WTC11 (cell line): Measurements from ENCODE around the gene MKNK2. TPM values are rescaled to one million over a fixed set of nuclear protein-coding genes. Genes with fewer than 3 reads are reported as not detected.

Source experiments
- ATAC-seq: fragments of 200-7000 bp; cut with Tn5 transposase; 2 replicates; pipeline ENCODE4 v1.10.0; 2021; ENCODE audit warnings: mild to moderate bottlenecking, moderate library complexity
- CTCF ChIA-PET: fragments of 300-600 bp; sonication (Branson Sonifier 250); formaldehyde crosslinking; loops from one replicate; lab custom pipeline; 2021; ENCODE audit warnings: antibody characterized with exemption; lab: Charles Lee
- POLR2A ChIA-PET: fragments of 350-600 bp; sonication (Branson Sonifier 250); formaldehyde crosslinking; loops from one replicate; lab custom pipeline; 2021; ENCODE audit warnings: antibody characterized with exemption; lab: Charles Lee
- DNase-seq: peaks from one replicate; pipeline ENCODE4 v3.0.0; 2021; ENCODE audit warnings: low spot score
- H3K27ac Mint-ChIP-seq: 2 replicates; pipeline ENCODE4 v1.8.0; 2021; ENCODE audit warnings: mixed read lengths
- H3K27me3 Mint-ChIP-seq: 2 replicates; pipeline ENCODE4 v1.8.0; 2021; ENCODE audit warnings: low read depth, mild to moderate bottlenecking, moderate library complexity, mixed read lengths
- H3K36me3 Mint-ChIP-seq: 2 replicates; pipeline ENCODE4 v1.8.0; 2021; ENCODE audit warnings: mixed read lengths
- H3K4me1 Mint-ChIP-seq: 2 replicates; pipeline ENCODE4 v1.8.0; 2022; ENCODE audit warnings: mixed read lengths
- H3K4me3 Mint-ChIP-seq: 2 replicates; pipeline ENCODE4 v1.8.0; 2021; ENCODE audit warnings: mild to moderate bottlenecking, moderate library complexity, mixed read lengths
- H3K9me3 Mint-ChIP-seq: 2 replicates; pipeline ENCODE4 v1.8.0; 2021; ENCODE audit warnings: mixed read lengths
- ARID4B ChIP-seq: sonication (generic); formaldehyde crosslinking; IDR thresholded peaks from 2 replicates; pipeline ENCODE4 v1.8.0; 2023; ENCODE audit warnings: missing genetic modification reagents, mild to moderate bottlenecking, borderline replicate concordance
- CDX4 ChIP-seq: fragments of 250-450 bp; sonication (Bioruptor Pico); IDR thresholded peaks from 2 replicates; pipeline ENCODE4 v1.9.0; 2021; ENCODE audit warnings: moderate library complexity, mild to moderate bottlenecking, inconsistent platforms, borderline replicate concordance
- E2F4 ChIP-seq: sonication (generic); formaldehyde crosslinking; IDR thresholded peaks from 2 replicates; pipeline ENCODE4 v1.8.1; 2022; ENCODE audit warnings: low read depth, mild to moderate bottlenecking, moderate library complexity, missing genetic modification reagents, borderline replicate concordance
- ESRRA ChIP-seq: sonication (generic); formaldehyde crosslinking; IDR thresholded peaks from 2 replicates; pipeline ENCODE4 v1.8.1; 2022; ENCODE audit warnings: mild to moderate bottlenecking, missing genetic modification reagents, borderline replicate concordance
- HMGXB4 ChIP-seq: sonication (generic); formaldehyde crosslinking; IDR thresholded peaks from 2 replicates; pipeline ENCODE4 v1.8.1; 2023; ENCODE audit warnings: mild to moderate bottlenecking, moderate library complexity, missing genetic modification reagents
- IRF2 ChIP-seq: sonication (generic); formaldehyde crosslinking; IDR thresholded peaks from 2 replicates; pipeline ENCODE4 v1.8.0; 2022; ENCODE audit warnings: low read depth, missing genetic modification reagents, borderline replicate concordance
- MLX ChIP-seq: sonication (generic); formaldehyde crosslinking; IDR thresholded peaks from 2 replicates; pipeline ENCODE4 v1.8.1; 2023; ENCODE audit warnings: mild to moderate bottlenecking, missing genetic modification reagents, moderate library complexity
- NFYB ChIP-seq: sonication (generic); formaldehyde crosslinking; conservative IDR thresholded peaks from 2 replicates; pipeline ENCODE4 v1.8.0; 2022; ENCODE audit warnings: low read depth, missing genetic modification reagents
- SMAD3 ChIP-seq: sonication (generic); formaldehyde crosslinking; IDR thresholded peaks from 2 replicates; pipeline ENCODE4 v1.8.0; 2022; ENCODE audit warnings: missing genetic modification reagents, mild to moderate bottlenecking, borderline replicate concordance
- TEAD1 ChIP-seq: sonication (generic); formaldehyde crosslinking; IDR thresholded peaks from 2 replicates; pipeline ENCODE4 v1.8.0; 2022; ENCODE audit warnings: mild to moderate bottlenecking, missing genetic modification reagents
- TP53 ChIP-seq: sonication (generic); formaldehyde crosslinking; IDR thresholded peaks from 2 replicates; pipeline ENCODE4 v1.8.1; 2023; ENCODE audit warnings: mild to moderate bottlenecking, missing genetic modification reagents
- USF2 ChIP-seq: sonication (generic); formaldehyde crosslinking; IDR thresholded peaks from 2 replicates; pipeline ENCODE4 v1.8.1; 2023; ENCODE audit warnings: mild to moderate bottlenecking, missing genetic modification reagents, moderate library complexity
- ZNF416 ChIP-seq: fragments of 250-450 bp; sonication (Bioruptor Pico); IDR thresholded peaks from 2 replicates; pipeline ENCODE4 v1.9.0; 2021; ENCODE audit warnings: mild to moderate bottlenecking, inconsistent platforms
- total RNA-seq: library from RNA; stranded (reverse); gene quantifications from 3 replicates; pipeline ENCODE4 v1.2.3, GENCODE V29; 2021

MKNK2 gene
- total RNA-seq, 1 experiment from 2014 or later, result 165 TPM

- TF ChIP-seq E2F4 (CRISPR knock-in tag) (0 out of 2 replicates have a peak, but pooled peaks have one; percentile 51), USF2 (CRISPR knock-in tag) (peak; percentile 58), HMGXB4 (0 out of 2 replicates have a peak, but pooled peaks have one; percentile 43), NFYB (peak; percentile 100), ESRRA (no peak), CDX4 (CRISPR knock-in tag) (no peak), MLX (no peak), TEAD1 (CRISPR knock-in tag) (0 out of 2 replicates have a peak, but pooled peaks have one; percentile 15), TP53 (CRISPR knock-in tag) (0 out of 2 replicates have a peak, but pooled peaks have one; percentile 55), SMAD3 (CRISPR knock-in tag) (peak; percentile 84), ARID4B (CRISPR knock-in tag) (peak; percentile 27; the same call in 1 of the 2 replicates), ZNF416 (CRISPR knock-in tag) (peak; percentile 57; the same call in 1 of the 2 replicates)
Measured at GRCh38 chr19:2041683-2042484, 9.2 kb downstream of the MKNK2 start (continued).

- Mint-ChIP-seq H3K9me3 (no peaks in the 10 kb centered on the region), H3K27ac (peak overlapping the region; percentile 60; the same call in 1 of the 2 replicates), H3K36me3 (peaks cover 10% of the 10 kb centered on the region; the same call in 1 of the 2 replicates), H3K27me3 (no peaks in the 10 kb centered on the region), H3K4me1 (peaks cover 7% of the 10 kb centered on the region; the same call in 1 of the 2 replicates), H3K4me3 (peak overlapping the region; percentile 36; the same call in 1 of the 2 replicates)
- DNase-seq, result no peak
- TF ChIP-seq IRF2 (CRISPR knock-in tag), result no peak
- POLR2A ChIA-PET, result no interaction called here
- CTCF ChIA-PET, result interaction anchor here (2.1 kb wide), 1 partner anchor 11 kb away, joined by 13 read pairs; the partner anchor contains the start of gene MKNK2
- no peak for ATAC-seq
Measured at GRCh38 chr19:2041433-2041682, 9.7 kb downstream of the MKNK2 start.
